Mucosa of stomach (tissue), 1 donor: ENCODE results near the gene DLK1.

Experiments used
- H3K27me3 ChIP-seq: one replicate; pipeline ENCODE4 v1.7.0; 2013; ENCODE audit warnings: mild to moderate bottlenecking, low read length; ENCODE audit not compliant: control insufficient read depth, insufficient read depth
- H3K36me3 ChIP-seq: one replicate; pipeline ENCODE4 v1.7.0; 2013; ENCODE audit warnings: low read length; ENCODE audit not compliant: control insufficient read depth, insufficient read depth
- H3K4me1 ChIP-seq: one replicate; pipeline ENCODE4 v1.7.0; 2013; ENCODE audit warnings: mild to moderate bottlenecking, low read length; ENCODE audit not compliant: control insufficient read depth, insufficient read depth
- H3K4me3 ChIP-seq: one replicate; pipeline ENCODE4 v1.7.0; 2013; ENCODE audit warnings: low read length
- H3K9ac ChIP-seq: one replicate; pipeline ENCODE4 v1.7.0; 2013; ENCODE audit warnings: mild to moderate bottlenecking, low read length, moderate library complexity
- H3K9me3 ChIP-seq: one replicate; pipeline ENCODE4 v1.7.0; 2013; ENCODE audit warnings: mild to moderate bottlenecking, low read length, moderate library complexity; ENCODE audit not compliant: control insufficient read depth
- donor health status: Pancreatic carcinoma.

DLK1 gene

DNA sequence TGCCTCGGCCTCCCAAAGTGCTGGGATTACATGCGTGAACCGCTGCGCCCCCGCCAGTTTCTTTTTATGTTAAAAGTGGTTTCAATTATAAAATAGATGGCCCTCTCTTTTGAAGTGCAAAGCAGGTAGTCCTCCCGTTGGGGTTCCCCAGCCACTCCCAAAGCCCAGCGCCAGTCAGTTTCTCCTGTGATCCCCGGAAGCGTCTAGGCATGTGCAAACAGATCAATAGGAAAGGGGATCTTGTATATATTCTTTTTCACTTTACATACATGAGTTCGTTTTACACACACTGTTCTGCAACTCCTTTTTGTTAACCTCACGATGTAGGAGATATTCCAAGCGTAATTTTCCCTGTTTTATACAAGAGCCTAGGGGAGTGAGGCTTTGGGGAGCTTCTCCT lies 16.3 kb upstream of the DLK1 start:
- Histone ChIP-seq H3K4me1 (peaks cover 11% of the 10 kb centered on the region), H3K27me3 (peaks cover 26% of the 10 kb centered on the region), H3K4me3 (no peak overlapping the region), H3K9me3 (no peaks in the 10 kb centered on the region), H3K9ac (no peak overlapping the region), H3K36me3 (no peaks in the 10 kb centered on the region)

DNA sequence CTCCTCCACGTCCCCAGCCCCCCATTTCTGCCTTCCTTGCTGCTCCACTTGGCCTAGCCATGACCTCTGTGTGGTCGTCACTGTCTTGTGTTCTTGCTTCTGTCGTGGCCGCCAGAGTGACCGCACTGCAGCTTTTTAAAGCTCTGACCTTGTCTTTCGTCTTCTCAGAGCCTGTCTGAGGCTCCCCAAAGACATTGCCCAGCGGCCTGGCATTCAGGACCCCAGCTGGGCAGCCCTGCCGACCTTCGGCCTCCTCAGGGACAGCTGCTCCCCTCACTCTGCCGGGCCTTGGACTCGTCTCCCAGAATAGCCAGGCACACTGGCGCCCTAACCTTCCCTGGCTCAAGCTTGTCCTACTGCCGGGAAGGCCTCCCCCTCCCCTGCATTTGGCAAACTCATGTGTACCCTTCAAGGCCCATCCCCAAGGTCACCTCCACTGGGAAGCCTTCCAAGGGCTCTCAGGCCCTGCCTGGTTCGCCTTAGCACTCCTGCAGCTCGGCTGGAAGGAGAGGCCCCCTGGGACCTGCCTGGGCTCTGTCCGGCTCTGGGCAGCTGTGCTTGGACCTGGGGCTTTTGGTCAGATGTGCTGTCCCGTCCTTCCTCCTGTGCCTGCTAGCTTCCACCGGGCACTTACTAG lies 15.7 kb upstream of the DLK1 start:
- peaks cover 26% of the 10 kb centered on the region for H3K27me3 ChIP-seq
- no peaks in the 10 kb centered on the region for H3K36me3 ChIP-seq
- H3K4me1 ChIP-seq: peaks cover 11% of the 10 kb centered on the region
- no peak overlapping the region for H3K9ac ChIP-seq
- H3K4me3 ChIP-seq: no peak overlapping the region
- H3K9me3 ChIP-seq: no peaks in the 10 kb centered on the region

GRCh38 chr14:100711493-100711892 lies 15.2 kb upstream of the DLK1 start:
- Histone ChIP-seq H3K4me1 (peaks cover 11% of the 10 kb centered on the region), H3K4me3 (no peak overlapping the region), H3K27me3 (peaks cover 26% of the 10 kb centered on the region), H3K9ac (no peak overlapping the region), H3K36me3 (no peaks in the 10 kb centered on the region), H3K9me3 (no peaks in the 10 kb centered on the region)

DNA sequence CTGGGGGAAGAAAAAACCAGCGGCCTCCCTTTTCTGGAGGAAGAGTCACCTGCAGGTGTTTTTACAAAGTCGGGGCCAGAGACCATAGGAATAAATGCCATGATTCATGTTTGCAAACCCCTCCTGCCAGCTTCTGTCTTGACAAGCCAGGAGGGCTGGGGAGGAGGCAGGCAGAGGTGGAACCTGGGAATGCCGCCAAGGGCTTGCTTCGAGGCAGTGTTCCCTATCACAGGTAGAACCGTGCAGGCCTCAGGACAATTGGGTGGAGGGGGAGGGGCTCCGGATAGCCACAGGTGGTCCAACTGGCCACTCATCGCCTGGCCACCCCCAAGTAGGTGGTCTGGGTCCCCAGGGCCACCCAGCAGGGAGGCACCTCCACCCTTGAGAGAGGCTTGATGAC lies 14.2 kb upstream of the DLK1 start:
- H3K4me1 ChIP-seq: peaks cover 11% of the 10 kb centered on the region
- H3K4me3 ChIP-seq: no peak overlapping the region
- H3K27me3 ChIP-seq: peaks cover 26% of the 10 kb centered on the region
- H3K9ac ChIP-seq: no peak overlapping the region
- H3K36me3 ChIP-seq: no peaks in the 10 kb centered on the region
- H3K9me3 ChIP-seq: no peaks in the 10 kb centered on the region

DNA sequence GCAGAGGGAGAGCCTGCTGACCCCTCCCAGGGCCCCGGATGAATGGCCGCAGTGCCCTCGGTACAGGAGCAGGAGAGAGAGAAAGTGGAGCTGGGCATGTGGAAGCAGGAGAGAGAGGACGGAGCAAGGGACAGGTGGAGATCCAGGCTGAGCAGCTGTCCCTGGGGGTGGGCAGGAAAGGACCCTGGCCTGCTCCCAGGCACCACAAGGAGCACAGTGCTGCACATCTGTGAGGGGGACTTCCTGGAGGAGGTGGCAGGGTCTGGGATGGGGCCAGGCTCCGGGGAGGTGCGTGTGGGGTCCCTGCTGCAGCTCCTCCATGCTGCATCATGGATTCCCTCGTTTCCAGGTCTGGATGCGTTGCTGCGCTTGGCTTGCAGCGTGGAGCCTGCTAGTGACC lies 13.0 kb upstream of the DLK1 start:
- H3K27me3 ChIP-seq: peaks cover 23% of the 10 kb centered on the region
- no peak overlapping the region for H3K9ac ChIP-seq
- H3K36me3 ChIP-seq: no peaks in the 10 kb centered on the region
- H3K9me3 ChIP-seq: no peaks in the 10 kb centered on the region
- H3K4me1 ChIP-seq: peaks cover 8% of the 10 kb centered on the region
- no peak overlapping the region for H3K4me3 ChIP-seq

DNA sequence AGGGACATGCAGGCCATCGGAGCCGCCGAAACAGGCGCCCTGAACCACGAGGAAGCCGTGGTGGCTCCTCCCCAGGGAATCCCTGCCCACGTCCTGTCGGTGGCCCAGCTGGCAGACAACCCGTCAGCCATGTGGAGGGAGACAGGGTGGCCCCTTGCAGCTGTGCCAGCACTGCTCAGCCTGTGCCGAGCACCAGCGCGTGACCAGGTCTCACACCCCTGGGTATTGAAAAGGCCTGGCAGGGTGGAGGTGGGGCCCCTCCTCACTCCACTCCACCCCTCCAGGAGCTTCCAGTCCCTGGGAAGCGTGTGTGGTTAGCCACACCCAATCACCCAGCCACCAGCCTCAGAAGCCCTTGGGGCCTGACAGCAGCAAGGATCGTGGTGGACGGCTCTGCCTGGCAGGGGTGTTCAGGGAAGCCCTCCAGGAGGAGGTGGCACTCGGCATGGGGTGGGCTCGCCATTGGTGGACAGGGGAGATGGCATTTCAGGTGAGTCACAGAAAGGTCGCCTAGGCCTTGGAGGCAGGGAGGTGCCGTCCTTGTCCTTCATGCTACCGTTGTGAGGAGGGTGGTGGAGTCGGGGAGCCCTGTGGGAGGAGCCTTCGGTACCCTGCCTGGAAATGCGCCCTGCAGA lies 12.3 kb upstream of the DLK1 start:
- H3K36me3 ChIP-seq: no peaks in the 10 kb centered on the region
- peaks cover 16% of the 10 kb centered on the region for H3K27me3 ChIP-seq
- no peaks in the 10 kb centered on the region for H3K9me3 ChIP-seq

GRCh38 chr14:100715332-100715731 lies 11.4 kb upstream of the DLK1 start:
- Histone ChIP-seq H3K27me3 (peaks cover 13% of the 10 kb centered on the region), H3K9me3 (no peaks in the 10 kb centered on the region), H3K36me3 (no peaks in the 10 kb centered on the region), H3K9ac (no peak overlapping the region), H3K4me3 (no peak overlapping the region), H3K4me1 (no peaks in the 10 kb centered on the region)

More for the DNA sequence above, 12.3 kb upstream of the DLK1 start:
- Histone ChIP-seq H3K4me1 (peaks cover under 1% of the 10 kb centered on the region), H3K4me3 (no peak overlapping the region), H3K9ac (no peak overlapping the region)

DNA sequence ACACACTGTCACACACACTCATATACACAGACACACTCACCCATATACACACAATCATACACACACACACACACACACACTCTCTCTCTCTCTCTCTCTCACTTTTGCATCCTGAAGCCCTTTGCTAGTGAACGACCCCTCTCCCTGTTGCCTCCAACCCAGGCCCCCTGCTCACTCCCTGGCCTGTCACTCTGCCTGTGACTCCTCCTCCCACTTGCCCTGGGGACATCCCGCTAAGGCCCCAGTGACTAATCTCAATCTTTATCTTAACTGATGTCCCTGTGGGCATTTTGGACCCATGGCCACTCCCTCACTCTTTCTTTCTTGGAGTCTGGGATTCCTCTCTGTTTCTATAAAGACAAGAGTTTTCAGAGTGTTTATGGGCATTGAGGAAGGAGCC lies 10.9 kb upstream of the DLK1 start:
- Histone ChIP-seq H3K4me1 (no peaks in the 10 kb centered on the region), H3K9ac (no peak overlapping the region), H3K9me3 (no peaks in the 10 kb centered on the region), H3K27me3 (peaks cover 10% of the 10 kb centered on the region), H3K36me3 (no peaks in the 10 kb centered on the region), H3K4me3 (no peak overlapping the region)

- no peaks in the 10 kb centered on the region for H3K4me1 ChIP-seq
- H3K27me3 ChIP-seq: peaks cover 4% of the 10 kb centered on the region
- H3K36me3 ChIP-seq: no peaks in the 10 kb centered on the region
- H3K4me3 ChIP-seq: no peak overlapping the region
- H3K9me3 ChIP-seq: no peaks in the 10 kb centered on the region
- no peak overlapping the region for H3K9ac ChIP-seq
Observed at GRCh38 chr14:100717386-100717785, 9.3 kb upstream of the DLK1 start.

DNA sequence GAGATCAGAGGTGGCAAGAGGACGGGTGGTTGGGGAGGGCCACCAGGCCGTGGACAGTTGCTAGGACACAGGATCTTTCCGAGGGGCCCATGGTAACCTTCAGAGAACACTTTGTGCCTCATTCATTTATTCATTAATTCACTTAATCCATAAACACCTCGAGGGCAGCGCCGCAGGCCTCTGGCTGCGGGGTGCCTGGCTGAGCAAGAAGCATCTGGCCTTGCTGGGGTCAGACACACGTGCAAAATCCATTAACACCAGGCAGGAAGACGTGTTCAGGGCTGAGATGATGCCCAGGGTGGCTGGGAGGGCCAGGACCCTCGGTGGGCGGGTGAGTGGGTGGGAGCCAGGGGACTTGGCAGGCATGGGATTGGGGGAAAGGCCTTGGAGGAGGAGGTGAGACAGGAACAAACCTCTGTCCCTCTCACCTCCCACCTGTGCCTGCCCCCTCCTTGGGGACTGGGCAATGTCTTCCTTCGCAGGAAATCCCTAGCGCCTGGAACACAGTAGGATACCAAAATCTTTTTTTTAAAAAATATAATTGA lies 6.6 kb upstream of the DLK1 start:
- Histone ChIP-seq H3K4me1 (no peaks in the 10 kb centered on the region), H3K9me3 (no peaks in the 10 kb centered on the region), H3K9ac (no peak overlapping the region), H3K4me3 (no peak overlapping the region), H3K27me3 (peaks cover 24% of the 10 kb centered on the region), H3K36me3 (no peaks in the 10 kb centered on the region)

DNA sequence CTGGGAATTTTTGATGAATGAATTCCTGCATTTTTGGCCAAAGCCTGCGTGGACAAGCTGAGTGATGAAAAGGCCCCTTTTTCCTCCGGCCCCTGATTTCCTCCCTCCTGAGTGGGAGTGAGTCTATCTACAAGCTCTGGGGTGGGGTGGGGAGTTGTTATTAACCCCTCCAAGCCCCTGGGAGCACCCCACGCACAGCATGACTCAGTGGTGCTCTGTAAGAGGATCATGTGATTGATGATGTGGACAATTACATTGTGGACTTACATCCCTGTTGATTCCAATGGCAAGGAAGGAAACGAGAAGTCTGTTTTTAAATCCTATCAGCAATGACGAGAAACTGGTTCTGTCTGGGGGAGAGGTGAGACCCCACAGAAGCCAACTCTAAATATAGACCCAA lies 5.1 kb upstream of the DLK1 start:
- H3K4me1 ChIP-seq: no peaks in the 10 kb centered on the region
- H3K36me3 ChIP-seq: no peaks in the 10 kb centered on the region
- H3K9ac ChIP-seq: no peak overlapping the region
- H3K4me3 ChIP-seq: no peak overlapping the region
- no peaks in the 10 kb centered on the region for H3K9me3 ChIP-seq
- H3K27me3 ChIP-seq: peaks cover 38% of the 10 kb centered on the region

DNA sequence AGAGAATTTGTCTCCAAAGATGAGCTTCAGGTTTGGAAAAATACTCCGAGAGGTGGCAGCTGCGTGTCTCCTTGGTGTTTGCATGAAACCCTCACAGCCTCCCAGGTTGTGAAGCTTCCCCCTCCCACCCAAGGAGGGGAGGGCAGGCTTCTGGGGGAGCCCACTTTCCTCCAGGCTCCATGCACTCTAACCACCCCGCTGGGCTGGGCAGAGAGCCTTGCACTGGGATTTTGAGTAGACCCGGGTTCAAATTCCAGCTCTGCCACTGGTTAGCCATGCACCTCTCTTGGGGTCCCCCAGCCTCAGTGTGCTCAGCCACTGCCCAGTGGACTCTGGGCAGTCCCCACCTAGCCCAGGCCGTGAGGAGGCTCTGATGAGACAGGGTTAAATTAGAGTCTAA lies 4.3 kb upstream of the DLK1 start:
- H3K9ac ChIP-seq: no peak overlapping the region
- no peaks in the 10 kb centered on the region for H3K36me3 ChIP-seq
- no peaks in the 10 kb centered on the region for H3K4me1 ChIP-seq
- H3K27me3 ChIP-seq: peaks cover 43% of the 10 kb centered on the region
- no peak overlapping the region for H3K4me3 ChIP-seq
- no peaks in the 10 kb centered on the region for H3K9me3 ChIP-seq
